Renal cortical epithelial cell (primary cell): ENCODE measurements around the gene HEATR9. TPM values are rescaled to one million over a fixed set of nuclear protein-coding genes. Genes with fewer than 3 reads are reported as not detected.

ENCODE experiments used
- DNase-seq: peaks from one replicate; pipeline ENCODE4 v3.0.0-alpha.2; 2011; ENCODE audit warnings: low read depth
- total RNA-seq: library from RNA; depleted of rRNA; stranded (reverse); fragments of >200 nt; gene quantifications from 2 replicates; pipeline ENCODE4 v1.2.3, GENCODE V29; 2014

Gene HEATR9
- total RNA-seq, 1 donor from 2014 or later, result not detected

- no peak for DNase-seq
Observed at GRCh38 chr17:35894206-35894605, 25.5 kb upstream of the HEATR9 start.

GRCh38 chr17:35893751-35894150 is 25.1 kb upstream of the HEATR9 start:
- peak; percentile 59 for DNase-seq

GRCh38 chr17:35892091-35893035 is 23.7 kb upstream of the HEATR9 start:
- DNase-seq, result peak; percentile 53

GRCh38 chr17:35891269-35891668 is 22.6 kb upstream of the HEATR9 start:
- DNase-seq, result no peak

- no peak for DNase-seq
Observed at GRCh38 chr17:35890774-35891155, 22.1 kb upstream of the HEATR9 start.

- DNase-seq, result peak; percentile 69
Observed at GRCh38 chr17:35889818-35890773, 21.4 kb upstream of the HEATR9 start.

- no peak for DNase-seq
Observed at GRCh38 chr17:35889241-35889640, 20.6 kb upstream of the HEATR9 start.

- DNase-seq, result peak; percentile 18
Observed at GRCh38 chr17:35879773-35880654, 11.3 kb upstream of the HEATR9 start, which contains the start of gene CCL5. Gene CCL5, minus strand, starts transcription at chr17:35880360.

GRCh38 chr17:35878361-35878760 is 9.7 kb upstream of the HEATR9 start:
- DNase-seq, result no peak

- no peak for DNase-seq
Observed at GRCh38 chr17:35877345-35878029, 8.8 kb upstream of the HEATR9 start.

GRCh38 chr17:35876534-35876933 is 7.8 kb upstream of the HEATR9 start:
- no peak for DNase-seq

GRCh38 chr17:35875800-35876139 is 7.1 kb upstream of the HEATR9 start:
- no peak for DNase-seq

- DNase-seq, result no peak
Observed at GRCh38 chr17:35875072-35875799, 6.5 kb upstream of the HEATR9 start.

GRCh38 chr17:35872196-35872980 is 3.7 kb upstream of the HEATR9 start:
- DNase-seq, result no peak

- DNase-seq, result no peak
Observed at GRCh38 chr17:35870906-35871819, 2.5 kb upstream of the HEATR9 start.

GRCh38 chr17:35867574-35867973 is 1.1 kb downstream of the HEATR9 start:
- DNase-seq, result no peak

- peak; percentile 44 for DNase-seq
Observed at GRCh38 chr17:35866341-35866950, 2.2 kb downstream of the HEATR9 start.
